WTC11 (cell line): ENCODE measurements around the gene SLCO1B3. TPM values are rescaled to one million over a fixed set of nuclear protein-coding genes. Genes with fewer than 3 reads are reported as not detected.

Experiments
- FOXK1 ChIP-seq: sonication (generic); formaldehyde crosslinking; IDR thresholded peaks from 2 replicates; pipeline ENCODE4 v1.8.0; 2022; ENCODE audit warnings: mild to moderate bottlenecking, moderate library complexity, missing genetic modification reagents
- ZNF512 ChIP-seq: sonication (generic); formaldehyde crosslinking; IDR thresholded peaks from 2 replicates; pipeline ENCODE4 v1.8.1; 2022; ENCODE audit warnings: missing genetic modification reagents, borderline replicate concordance
- total RNA-seq: library from RNA; stranded (reverse); gene quantifications from 3 replicates; pipeline ENCODE4 v1.2.3, GENCODE V29; 2021

The SLCO1B3 gene
- total RNA-seq, 1 experiment from 2014 or later = not detected

GRCh38 chr12:20963762-20964161 lies 153.3 kb downstream of the SLCO1B3 start (continued):
- TF ChIP-seq FOXK1 (CRISPR knock-in tag) (no peak), ZNF512 (CRISPR knock-in tag) (no peak)

Other genes with a start within 250 kb of the SLCO1B3 start
- not detected in 3 replicates for gene SLCO1C1, start 115.4 kb upstream of the SLCO1B3 start, total RNA-seq